Measurements from ENCODE around the gene TYMP. TPM values are rescaled to one million over a fixed set of nuclear protein-coding genes. Genes with fewer than 3 reads are reported as not detected.

TYMP gene
- total and polyA plus RNA-seq, 2 experiments from 2014 or later = 7.8 to 10.0 TPM

DNA sequence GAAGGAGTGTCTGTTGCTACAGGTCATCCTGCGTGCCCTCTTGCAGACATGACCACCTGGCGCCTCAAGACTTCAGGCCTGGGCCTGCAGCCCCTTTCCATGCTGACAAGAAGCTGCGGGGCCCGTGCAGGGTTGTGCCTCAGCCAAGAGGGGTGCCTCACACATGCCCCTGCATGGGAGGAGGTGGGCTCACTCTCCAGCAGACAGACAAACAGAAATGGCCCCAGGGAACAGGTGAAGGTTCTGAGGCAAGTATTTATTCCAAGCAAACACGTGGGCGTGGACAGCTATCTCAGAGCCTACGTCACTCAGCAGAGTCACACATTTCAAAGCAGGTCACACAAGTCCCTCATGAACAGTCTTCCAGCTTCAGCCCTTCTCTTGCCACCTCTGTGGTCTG lies 38.8 kb upstream of the TYMP start:
- no peak overlapping the region for H3K27ac ChIP-seq
- no peak for DNase-seq (ENCODE audit: low read depth in 1 of 2, low spot score in 1 of 2)
- H3K36me3 ChIP-seq = peaks cover 37% of the 10 kb centered on the region
- peaks cover 3% of the 10 kb centered on the region for H3K4me1 ChIP-seq (ENCODE audit: low read depth)
- H3K27me3 ChIP-seq = no peaks in the 10 kb centered on the region
- H3K9me3 ChIP-seq (ENCODE audit: low read depth) = no peaks in the 10 kb centered on the region
- TF ChIP-seq, protein P1, sequence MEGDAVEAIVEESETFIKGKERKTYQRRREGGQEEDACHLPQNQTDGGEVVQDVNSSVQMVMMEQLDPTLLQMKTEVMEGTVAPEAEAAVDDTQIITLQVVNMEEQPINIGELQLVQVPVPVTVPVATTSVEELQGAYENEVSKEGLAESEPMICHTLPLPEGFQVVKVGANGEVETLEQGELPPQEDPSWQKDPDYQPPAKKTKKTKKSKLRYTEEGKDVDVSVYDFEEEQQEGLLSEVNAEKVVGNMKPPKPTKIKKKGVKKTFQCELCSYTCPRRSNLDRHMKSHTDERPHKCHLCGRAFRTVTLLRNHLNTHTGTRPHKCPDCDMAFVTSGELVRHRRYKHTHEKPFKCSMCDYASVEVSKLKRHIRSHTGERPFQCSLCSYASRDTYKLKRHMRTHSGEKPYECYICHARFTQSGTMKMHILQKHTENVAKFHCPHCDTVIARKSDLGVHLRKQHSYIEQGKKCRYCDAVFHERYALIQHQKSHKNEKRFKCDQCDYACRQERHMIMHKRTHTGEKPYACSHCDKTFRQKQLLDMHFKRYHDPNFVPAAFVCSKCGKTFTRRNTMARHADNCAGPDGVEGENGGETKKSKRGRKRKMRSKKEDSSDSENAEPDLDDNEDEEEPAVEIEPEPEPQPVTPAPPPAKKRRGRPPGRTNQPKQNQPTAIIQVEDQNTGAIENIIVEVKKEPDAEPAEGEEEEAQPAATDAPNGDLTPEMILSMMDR (IDR thresholded peaks at IDR 0.05; ENCODE audit: low read depth, low read length) = no peak
- no peak overlapping the region for H3K4me3 ChIP-seq

DNA sequence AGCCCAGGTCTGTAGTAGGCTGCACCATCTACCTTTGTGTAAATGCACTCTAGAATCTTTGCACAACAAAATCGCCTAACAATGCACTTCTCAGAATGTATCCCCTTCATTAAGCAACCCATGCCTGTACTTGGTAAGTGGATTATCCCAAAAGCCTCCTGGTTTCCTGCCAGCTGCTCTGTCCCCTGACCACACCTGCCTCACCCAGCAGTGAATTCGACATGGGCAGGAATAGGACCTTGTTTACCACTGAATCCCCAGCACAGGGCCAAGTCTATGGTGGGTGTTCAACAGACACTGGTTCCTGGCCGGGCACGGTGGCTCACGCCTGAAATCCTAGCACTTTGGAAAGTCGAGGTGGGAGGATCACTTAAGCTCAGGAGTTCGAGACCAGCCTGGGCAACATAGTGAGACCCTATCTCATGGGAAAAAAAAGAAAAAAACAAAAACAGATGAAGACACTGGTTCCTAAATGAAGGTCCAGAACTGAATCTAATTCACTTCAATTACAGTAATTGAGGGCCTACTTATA lies 38.0 kb upstream of the TYMP start:
- no peak overlapping the region for H3K4me3 ChIP-seq
- no peak for DNase-seq (ENCODE audit: low read depth in 1 of 2, low spot score in 1 of 2)
- peaks cover 3% of the 10 kb centered on the region for H3K4me1 ChIP-seq (ENCODE audit: low read depth)
- H3K9me3 ChIP-seq (ENCODE audit: low read depth) = no peaks in the 10 kb centered on the region
- peaks cover 37% of the 10 kb centered on the region for H3K36me3 ChIP-seq
- H3K27me3 ChIP-seq = no peaks in the 10 kb centered on the region
- H3K27ac ChIP-seq = no peak overlapping the region
- TF ChIP-seq, protein P1 (IDR thresholded peaks at IDR 0.05; ENCODE audit: low read depth, low read length) = no peak

DNA sequence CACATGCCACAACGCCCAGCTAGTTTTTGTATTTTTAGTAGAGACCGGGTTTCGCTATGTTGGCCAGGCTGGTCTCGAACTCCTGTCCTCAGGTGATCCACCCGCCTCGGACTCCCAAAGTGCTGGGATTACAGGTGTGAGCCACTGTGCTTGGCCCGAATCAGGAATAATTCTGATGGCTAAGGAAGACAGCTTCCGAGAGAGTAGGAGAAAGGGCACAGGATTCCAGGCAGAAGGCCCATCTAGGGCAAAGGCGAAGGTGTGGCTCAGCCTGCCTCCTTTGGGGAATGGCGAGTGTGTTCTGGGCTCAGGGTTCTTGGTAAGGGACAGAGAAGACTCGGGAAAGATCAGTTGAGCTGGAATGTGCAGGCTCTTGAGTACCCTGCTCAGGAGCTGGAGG lies 34.5 kb upstream of the TYMP start:
- Histone ChIP-seq H3K4me1 (ENCODE audit: low read depth) (peaks cover 3% of the 10 kb centered on the region), H3K36me3 (peaks cover 10% of the 10 kb centered on the region), H3K4me3 (no peak overlapping the region), H3K27me3 (peaks cover under 1% of the 10 kb centered on the region), H3K27ac (no peak overlapping the region), H3K9me3 (ENCODE audit: low read depth) (no peaks in the 10 kb centered on the region)
- TF ChIP-seq, protein P1 (IDR thresholded peaks at IDR 0.05; ENCODE audit: low read depth, low read length) = no peak
- no peak for DNase-seq (ENCODE audit: low read depth in 1 of 2, low spot score in 1 of 2)

DNA sequence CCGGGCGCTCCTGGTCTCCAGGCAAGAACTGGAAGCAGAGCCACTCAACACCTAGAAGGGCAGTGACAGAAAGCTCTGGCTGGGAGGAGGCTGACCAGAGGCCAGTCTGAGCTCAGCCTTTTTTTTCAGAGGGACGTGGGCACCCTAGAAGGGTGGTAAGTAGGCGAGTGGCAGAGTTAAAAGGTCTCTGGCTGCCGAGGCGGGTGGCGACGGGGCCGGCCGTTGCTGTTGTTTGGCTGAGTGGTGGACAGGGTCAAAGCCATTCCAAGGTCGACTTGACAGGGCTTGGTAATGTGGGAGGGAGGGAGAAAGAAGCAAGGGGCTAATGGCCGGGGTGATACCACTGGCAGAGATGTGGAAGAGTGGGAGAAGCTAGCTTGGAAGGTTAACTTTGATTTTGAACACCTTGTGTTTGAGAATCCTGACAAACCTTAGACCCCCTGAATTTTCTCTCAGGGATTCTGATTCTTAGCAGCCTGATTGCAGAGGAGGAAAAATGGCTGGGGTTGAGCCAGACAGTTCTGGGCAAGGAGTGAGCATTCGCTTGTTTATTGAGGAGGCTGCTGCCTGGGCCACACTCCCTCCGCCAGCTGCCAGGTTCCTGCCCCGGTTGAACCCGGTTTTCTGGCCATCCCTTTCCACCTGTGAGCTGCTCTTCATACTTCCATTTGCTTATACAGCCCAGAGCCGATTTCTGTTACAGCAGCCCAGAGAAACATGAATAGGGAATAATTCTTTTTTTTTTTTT lies 33.8 kb upstream of the TYMP start:
- Histone ChIP-seq H3K4me1 (ENCODE audit: low read depth) (peaks cover 3% of the 10 kb centered on the region), H3K9me3 (ENCODE audit: low read depth) (no peaks in the 10 kb centered on the region), H3K27ac (peak overlapping the region; percentile 77), H3K36me3 (peaks cover 3% of the 10 kb centered on the region), H3K27me3 (peaks cover 5% of the 10 kb centered on the region), H3K4me3 (peak overlapping the region; percentile 54)
- TF ChIP-seq, protein P1 (IDR thresholded peaks at IDR 0.05; ENCODE audit: low read depth, low read length) = no peak
- DNase-seq (ENCODE audit: low read depth in 1 of 2, low spot score in 1 of 2) = peak in 1 of 2 donors; percentile 62

DNA sequence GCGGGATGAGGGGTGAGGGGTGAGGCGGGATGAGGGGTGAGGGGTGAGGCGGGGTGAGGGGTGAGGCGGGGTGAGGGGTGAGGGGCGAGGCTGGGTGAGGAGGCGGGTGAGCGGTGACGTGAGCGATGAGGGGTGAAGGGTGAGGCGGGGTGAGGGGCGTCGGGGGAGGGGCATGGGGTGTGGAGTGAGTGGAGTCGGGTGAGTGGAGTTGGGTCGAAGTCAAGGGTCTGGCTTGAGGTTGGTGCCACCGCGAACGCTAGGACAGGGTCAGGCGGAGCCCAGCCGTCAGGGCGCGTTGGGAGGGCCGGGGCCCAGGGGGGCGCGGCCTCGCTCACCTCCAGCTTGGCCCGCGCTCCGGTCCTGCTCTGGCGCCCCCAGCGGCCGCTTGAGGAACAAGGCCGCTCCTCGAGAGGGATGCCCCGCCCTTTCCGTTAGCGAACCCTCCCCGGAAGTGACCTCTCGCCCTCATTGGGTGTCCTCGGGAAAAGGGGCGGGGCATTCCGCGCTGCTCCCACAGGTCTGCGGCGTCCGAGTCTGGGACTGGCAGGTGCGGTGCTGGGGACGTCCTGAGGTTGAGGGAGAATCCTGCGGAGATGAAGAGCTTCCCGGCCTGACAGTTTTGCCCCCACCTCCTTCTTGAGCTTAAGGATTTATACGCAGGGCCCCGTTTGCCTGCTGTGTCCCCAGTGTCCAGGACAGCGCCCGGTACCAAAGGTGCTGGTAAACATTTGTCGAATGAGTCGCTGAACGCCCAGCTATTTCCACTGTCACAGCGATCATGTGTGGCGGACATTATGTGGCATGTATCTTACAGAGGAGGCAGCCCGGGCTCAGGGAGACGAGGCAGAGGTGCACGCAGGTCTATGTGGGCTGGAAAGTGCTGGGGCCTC lies 33.0 kb upstream of the TYMP start, which contains the start of gene SYCE3:
SYCE3 (minus strand) TSS at position 397 of the 890 bp plus-strand sequence. CDS start 6,514 bp downstream, outside the sequence.
- no peaks in the 10 kb centered on the region for H3K36me3 ChIP-seq
- peak; percentile 93 to 99 for DNase-seq (ENCODE audit: low read depth in 1 of 2, low spot score in 1 of 2)
- TF ChIP-seq, protein P1 (IDR thresholded peaks at IDR 0.05; ENCODE audit: low read depth, low read length) = peak; percentile 90

More for the DNA sequence above, 33.0 kb upstream of the TYMP start, which contains the start of gene SYCE3:
- Histone ChIP-seq H3K27ac (peak within 1 kb of the TSS; percentile 77), H3K4me3 (peak within 1 kb of the TSS; percentile 54), H3K9me3 (ENCODE audit: low read depth) (no peaks in the 10 kb centered on the region), H3K4me1 (ENCODE audit: low read depth) (peaks cover 3% of the 10 kb centered on the region), H3K27me3 (peaks cover 8% of the 10 kb centered on the region)
